Lower leg skin (tissue), 4 donors: ENCODE data around the gene GJD3. TPM values are rescaled to one million over a fixed set of nuclear protein-coding genes. Genes with fewer than 3 reads are reported as not detected.

Source experiments
- DNase-seq, 2 donors: peaks; one replicate each; pipeline ENCODE4 v3.0.0-alpha.2; 2019; ENCODE audit warnings: low spot score in 2 of 2
- H3K4me3 ChIP-seq: fragments of 200-600 bp; sonication (generic); 2 replicates; pipeline ENCODE4 v1.5.1; 2017; ENCODE audit warnings: mild to moderate bottlenecking, low read depth; ENCODE audit not compliant: poor library complexity, severe bottlenecking
- CTCF ChIP-seq, 3 donors: fragments of 450-650 bp; IDR thresholded peaks; one replicate each; pipeline ENCODE4 v1.5.1; 2016; ENCODE audit warnings: antibody characterized with exemption in 3 of 3, mild to moderate bottlenecking in 3 of 3, moderate library complexity in 2 of 3
- POLR2A ChIP-seq, 2 donors: fragments of 450-650 bp; IDR thresholded peaks; one replicate each; pipeline ENCODE4 v1.6.1; 2016 to 2017; ENCODE audit warnings: antibody characterized with exemption in 2 of 2, mild to moderate bottlenecking in 1 of 2, moderate library complexity in 1 of 2
- WGBS, 2 donors: methylation state at CpG; one replicate each; pipeline ENCODE4 v1.1.5; 2018; 5-methylcytosine and 5-hydroxymethylcytosine counted together
- intact Hi-C: fragments of 100-400 bp; cut with DNase I; formaldehyde crosslinking; loops from one replicate; pipeline ENCODE4 v1.15.0; 2023; ENCODE audit warnings: low total_unique reads
- total RNA-seq, 4 donors: library from RNA; depleted of rRNA; stranded (reverse); fragments of >200 nt; gene quantifications; one replicate each; pipeline ENCODE4 v1.1.0, GENCODE V29; 2016

The GJD3 gene
- total RNA-seq, 4 donors from 2014 or later = not detected

- intact Hi-C loops = loop anchor here (10.0 kb wide), 1 partner anchor 231 kb away; no protein-coding TSS in a partner anchor
- H3K4me3 ChIP-seq = peak overlapping the region; percentile 22
- 0 to 2% methylated on average over 22 to 35 of the region's 45 CpGs for WGBS, 2 donors
- DNase-seq = peak in 1 of 2 donors; percentile 94
- TF ChIP-seq POLR2A (IDR thresholded peaks at IDR 0.05) (no peak), CTCF (IDR thresholded peaks at IDR 0.05) (peak in 1 of 3 donors; percentile 23)
These were observed 19.2 kb downstream of the GJD3 start for GRCh38 chr17:40345161-40345993.

GRCh38 chr17:40344421-40345160 is 19.9 kb downstream of the GJD3 start:
- no peak for DNase-seq
- no peak for TF ChIP-seq POLR2A (IDR thresholded peaks at IDR 0.05)
- 37 to 41% methylated on average over 7 of the region's 7 CpGs for WGBS, 2 donors
- no peak overlapping the region for H3K4me3 ChIP-seq
- intact Hi-C loops = loop anchor here (10.0 kb wide), 1 partner anchor 230 kb away; no protein-coding TSS in a partner anchor

GRCh38 chr17:40343219-40344119 is 21.1 kb downstream of the GJD3 start:
- peak overlapping the region; percentile 73 for H3K4me3 ChIP-seq
- intact Hi-C loops = loop anchor here (10.0 kb wide), 1 partner anchor 229 kb away; no protein-coding TSS in a partner anchor
- 30 to 36% methylated on average over 13 to 14 of the region's 15 CpGs for WGBS, 2 donors
- no peak for TF ChIP-seq CTCF (IDR thresholded peaks at IDR 0.05)
- TF ChIP-seq POLR2A (IDR thresholded peaks at IDR 0.05) = no peak
- DNase-seq = no peak

DNA sequence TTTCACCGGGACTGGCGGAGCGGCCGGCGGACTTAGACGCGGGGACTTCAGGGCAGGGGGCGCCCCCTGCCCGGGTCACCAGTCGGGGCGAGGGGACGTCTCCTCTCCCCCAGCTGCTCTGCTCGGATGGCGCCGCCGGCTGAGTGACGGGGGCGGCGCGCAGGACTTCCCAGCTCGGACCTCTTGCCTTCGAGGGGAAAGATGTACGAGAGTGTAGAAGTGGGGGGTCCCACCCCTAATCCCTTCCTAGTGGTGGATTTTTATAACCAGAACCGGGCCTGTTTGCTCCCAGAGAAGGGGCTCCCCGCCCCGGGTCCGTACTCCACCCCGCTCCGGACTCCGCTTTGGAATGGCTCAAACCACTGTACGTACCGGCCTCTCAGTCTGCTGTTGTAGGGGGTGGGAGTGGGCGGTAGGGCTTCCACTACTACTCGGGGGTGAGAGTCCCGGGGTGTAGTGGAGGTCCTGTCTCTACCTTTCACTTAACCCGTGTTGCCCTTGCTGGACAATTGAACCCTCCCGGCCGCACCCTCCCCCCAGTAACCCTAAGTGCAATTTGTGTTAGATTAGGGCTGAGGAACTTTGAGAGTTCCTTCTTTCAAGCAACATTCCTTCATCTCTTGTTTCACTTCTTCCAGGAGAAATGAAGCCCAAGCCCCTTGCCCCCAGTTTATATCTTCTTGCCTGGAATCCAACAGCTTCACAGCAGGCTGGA is 21.9 kb downstream of the GJD3 start:
- H3K4me3 ChIP-seq = peak overlapping the region; percentile 73
- TF ChIP-seq POLR2A (IDR thresholded peaks at IDR 0.05) = no peak
- no peak for TF ChIP-seq CTCF (IDR thresholded peaks at IDR 0.05)
- intact Hi-C loops = loop anchor here (10.0 kb wide), 1 partner anchor 228 kb away; no protein-coding TSS in a partner anchor
- 13 to 24% methylated on average over 37 of the region's 38 CpGs for WGBS, 2 donors
- no peak for DNase-seq

DNA sequence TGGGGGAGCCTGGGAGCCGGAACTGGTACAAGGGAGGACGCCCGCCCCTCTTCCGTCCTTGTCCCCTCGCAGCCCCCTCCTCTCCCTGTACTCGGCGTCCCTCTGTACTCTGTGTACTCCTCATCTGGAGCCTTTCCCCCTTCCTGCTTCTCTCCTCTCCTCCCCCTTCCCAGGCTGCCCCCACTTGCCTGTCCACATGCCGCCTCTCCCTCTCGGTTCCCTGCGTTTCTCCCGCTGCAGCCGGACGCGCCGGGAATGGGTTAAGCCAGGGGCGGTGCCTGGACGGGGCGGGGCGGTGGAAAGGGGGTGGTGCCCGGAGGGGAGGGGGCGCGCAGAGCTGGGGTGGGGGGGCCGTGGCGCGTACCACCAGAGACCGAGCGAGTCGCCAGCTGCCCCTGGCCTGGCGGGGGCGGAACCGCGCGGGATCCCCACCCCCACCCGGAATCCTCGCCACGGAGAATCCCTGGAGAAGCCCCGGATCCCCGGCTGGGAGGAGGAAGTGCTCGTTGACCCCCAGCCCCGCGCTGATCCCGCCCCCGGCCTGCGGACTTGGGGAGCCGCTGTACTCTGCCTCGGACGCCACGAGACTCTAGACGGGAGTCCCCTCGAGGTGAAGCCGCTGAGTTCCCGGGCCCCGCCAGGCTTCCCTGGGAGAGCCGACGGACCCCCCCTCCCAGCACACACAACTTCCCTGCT is 22.6 kb downstream of the GJD3 start:
- peak overlapping the region; percentile 73 for H3K4me3 ChIP-seq
- intact Hi-C loops = loop anchor here (10.0 kb wide), 1 partner anchor 227 kb away; no protein-coding TSS in a partner anchor
- WGBS, 2 donors = 0 to 3% methylated on average over 19 to 42 of the region's 55 CpGs
- no peak for TF ChIP-seq CTCF (IDR thresholded peaks at IDR 0.05)
- TF ChIP-seq POLR2A (IDR thresholded peaks at IDR 0.05) = no peak
- DNase-seq = peak in 1 of 2 donors; percentile 97
